GM19452 (cell line): ENCODE data around the gene ASPDH.
"Not testable (repeated sequence)": the region's sequence is repeated elsewhere in the genome, so short reads cannot be mapped to it uniquely, and the experiment has no call there.

Source experiments
- ATAC-seq: cut with Tn5 transposase; IDR thresholded peaks from one replicate; pipeline ENCODE4 v1.9.1; 2021; ENCODE audit not compliant: unreplicated experiment

ASPDH gene

DNA sequence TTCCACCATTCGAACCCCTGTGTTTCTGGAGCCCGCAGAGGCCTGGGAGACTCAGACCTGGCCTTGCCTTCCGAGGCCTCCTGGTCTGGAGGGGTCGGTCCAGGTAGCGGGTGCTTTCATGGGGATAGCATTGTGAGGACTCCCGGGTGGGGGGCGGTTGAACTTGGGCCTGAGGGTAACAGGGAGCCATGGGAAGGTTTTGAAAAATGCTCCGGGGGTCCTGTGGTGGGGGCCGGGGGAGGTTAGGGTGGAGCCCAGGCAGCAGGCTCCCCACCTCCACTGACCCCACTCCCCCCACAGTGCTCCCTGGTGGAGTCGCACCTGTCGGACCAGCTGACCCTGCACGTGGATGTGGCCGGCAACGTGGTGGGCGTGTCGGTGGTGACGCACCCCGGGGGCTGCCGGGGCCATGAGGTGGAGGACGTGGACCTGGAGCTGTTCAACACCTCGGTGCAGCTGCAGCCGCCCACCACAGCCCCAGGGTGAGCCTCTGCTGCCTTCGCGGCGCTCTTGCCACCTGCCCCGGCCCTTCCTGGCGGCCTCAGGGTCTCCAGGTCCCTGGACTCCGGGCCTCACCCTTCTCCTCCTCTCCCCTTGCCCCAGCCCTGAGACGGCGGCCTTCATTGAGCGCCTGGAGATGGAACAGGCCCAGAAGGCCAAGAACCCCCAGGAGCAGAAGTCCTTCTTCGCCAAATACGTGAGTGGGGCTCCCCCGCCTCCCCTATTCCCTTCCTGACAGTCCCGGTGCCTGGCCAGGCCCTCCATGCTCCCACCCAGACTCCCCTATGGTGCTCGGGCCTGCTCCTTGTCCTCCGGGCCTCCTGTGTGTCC lies 33.2 kb downstream of the ASPDH start:
- no peak for ATAC-seq

DNA sequence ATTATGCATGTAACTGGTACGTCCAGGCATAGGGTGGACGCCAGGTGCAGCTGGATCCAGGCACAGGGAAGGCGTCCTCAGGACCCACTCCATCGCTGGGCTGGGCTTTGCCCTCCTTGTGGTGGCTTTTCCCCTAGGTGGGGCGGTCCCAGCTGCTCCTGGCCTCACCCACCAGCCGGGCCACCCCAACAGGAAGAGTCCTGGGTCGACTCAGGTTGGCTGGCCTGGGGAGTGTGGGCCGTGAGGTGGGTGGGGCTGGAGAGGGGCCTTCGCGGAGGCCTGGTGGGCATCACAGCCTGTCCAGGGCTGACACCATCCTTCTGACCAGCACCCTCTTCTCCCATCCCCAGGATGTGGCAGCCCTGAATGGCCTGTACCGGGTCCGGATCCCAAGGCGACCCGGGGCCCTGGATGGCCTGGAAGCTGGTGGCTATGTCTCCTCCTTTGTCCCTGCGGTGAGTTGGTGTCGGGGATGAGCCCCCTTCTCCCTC lies 33.9 kb downstream of the ASPDH start:
- ATAC-seq: no peak

DNA sequence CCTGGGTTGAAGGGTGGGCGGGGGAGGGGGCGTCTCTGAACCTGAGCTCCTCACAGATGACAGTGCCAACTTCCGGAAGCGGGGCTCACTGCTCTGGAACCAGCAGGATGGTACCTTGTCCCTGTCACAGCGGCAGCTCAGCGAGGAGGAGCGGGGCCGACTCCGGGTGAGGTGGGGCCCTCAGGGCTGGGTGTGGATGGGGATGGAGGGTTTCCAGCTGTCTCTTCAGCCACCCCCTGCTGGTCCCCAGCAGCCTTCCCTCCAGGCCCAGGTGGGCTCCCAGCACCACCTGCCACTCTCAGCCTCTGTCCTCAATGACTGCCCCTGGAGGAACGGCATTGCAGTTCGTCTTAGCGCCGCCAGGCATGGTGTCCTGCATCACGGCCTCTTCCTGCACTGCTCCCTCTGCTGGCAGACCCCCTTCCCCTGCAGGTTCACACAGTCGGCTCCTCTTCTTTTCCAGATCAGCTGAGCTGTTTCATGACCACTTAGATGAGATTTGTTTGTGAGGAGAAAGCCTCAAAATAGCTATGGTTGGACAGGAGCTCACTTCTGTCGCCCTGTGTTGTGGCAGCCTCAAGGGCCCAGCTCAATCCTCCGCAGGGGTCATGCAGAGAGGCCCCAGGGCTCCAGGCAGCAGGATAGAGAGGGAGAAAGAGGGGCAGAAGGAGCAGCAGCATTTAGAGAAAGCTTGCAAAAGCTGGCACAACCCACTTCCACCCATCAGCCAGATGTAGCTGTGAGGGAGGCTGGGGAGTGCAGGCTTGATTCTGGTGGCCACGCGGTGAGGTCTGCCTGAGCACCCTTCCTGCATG lies 34.6 kb downstream of the ASPDH start:
- ATAC-seq: no peak

DNA sequence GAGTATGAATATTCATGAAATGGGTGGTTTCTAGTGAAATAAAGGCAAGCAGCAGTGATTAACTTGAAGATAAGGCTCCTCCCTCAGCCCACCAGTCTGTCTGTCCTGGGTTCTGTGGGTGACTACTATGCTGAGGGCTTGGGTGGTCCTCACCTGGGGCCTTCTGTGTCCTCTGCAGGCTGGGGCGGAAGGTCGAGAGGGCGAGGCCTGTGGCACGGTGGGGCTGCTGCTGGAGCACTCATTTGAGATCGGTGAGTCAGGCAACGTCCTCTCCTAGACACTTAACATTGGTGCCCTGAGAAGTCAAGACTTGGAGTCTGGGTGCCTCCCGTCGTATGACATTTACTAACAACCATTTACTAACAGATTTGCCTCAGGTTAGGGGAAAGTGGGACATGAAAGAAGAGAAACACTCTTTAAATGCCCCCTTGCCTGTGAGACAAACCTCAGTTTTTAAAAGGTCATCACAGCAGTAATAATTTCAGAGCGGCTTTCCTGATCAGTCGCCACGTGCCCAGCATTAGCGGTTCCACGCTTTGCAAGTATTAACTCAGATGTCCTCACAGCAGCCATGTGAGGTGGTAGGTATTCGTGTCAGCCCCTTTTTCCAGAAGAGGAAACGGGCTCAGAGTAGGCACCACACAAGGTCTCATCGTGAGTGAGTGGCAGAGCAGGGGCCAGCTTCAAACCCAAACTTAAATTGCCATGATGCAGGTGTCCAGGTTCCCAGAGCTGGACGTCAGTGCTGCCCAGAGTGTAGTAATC lies 35.8 kb downstream of the ASPDH start:
- no peak for ATAC-seq

DNA sequence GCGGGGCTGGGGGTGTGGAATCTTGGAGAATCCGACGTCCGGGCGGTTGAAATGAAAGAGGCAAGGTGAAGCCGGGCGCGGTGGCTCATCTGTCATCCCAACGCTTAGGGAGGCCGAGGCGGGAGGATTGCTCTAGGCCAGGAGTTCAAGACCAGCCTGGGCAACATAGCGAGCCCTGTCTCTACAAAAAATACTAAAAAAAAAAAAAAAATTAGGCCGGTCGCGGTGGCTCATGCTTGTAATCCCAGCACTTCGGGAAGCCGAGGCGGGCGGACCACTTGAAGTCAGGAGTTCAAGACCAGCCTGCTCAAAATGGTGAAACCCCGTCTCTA lies 36.8 kb downstream of the ASPDH start:
- no peak for ATAC-seq

DNA sequence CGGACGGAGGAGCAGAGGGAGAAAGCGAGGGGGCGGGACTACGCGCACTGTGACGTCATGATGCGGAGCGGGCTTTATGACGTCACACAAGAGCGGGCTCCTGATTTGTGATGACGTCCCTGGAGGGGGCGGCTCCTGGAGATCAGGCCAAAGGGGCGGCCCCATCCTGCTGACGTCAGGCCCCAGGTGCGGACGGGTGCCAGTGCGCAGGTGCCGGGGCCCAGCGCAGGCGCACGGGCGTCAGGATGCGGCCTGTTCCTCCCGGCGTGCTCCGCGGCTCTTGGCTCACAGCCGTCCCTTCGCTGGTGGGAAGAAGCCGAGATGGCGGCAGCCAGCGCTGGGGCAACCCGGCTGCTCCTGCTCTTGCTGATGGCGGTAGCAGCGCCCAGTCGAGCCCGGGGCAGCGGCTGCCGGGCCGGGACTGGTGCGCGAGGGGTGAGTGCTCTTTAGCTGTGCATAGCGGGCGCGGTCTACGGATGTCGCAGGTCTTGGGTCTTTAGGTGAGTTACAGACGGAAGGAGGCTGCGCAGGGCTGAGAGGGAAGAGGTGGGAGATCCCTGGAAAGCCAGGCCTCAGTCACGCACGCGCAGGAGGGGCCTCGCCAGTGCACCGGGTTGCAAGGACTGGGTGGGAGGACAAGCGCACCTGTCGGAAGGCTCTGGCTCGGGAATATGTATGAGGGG lies 37.3 kb downstream of the ASPDH start, which contains the start of the genes EMC10 and GARIN5A:
Gene EMC10, plus strand, starts transcription at position 284 of the 683 bp plus-strand sequence. Its CDS starts 38 bp downstream, at position 322.
Gene GARIN5A, minus strand, starts transcription at position 625 of the 683 bp plus-strand sequence. Its CDS starts 460 bp downstream, at position 165.
- ATAC-seq: peak; percentile 77

DNA sequence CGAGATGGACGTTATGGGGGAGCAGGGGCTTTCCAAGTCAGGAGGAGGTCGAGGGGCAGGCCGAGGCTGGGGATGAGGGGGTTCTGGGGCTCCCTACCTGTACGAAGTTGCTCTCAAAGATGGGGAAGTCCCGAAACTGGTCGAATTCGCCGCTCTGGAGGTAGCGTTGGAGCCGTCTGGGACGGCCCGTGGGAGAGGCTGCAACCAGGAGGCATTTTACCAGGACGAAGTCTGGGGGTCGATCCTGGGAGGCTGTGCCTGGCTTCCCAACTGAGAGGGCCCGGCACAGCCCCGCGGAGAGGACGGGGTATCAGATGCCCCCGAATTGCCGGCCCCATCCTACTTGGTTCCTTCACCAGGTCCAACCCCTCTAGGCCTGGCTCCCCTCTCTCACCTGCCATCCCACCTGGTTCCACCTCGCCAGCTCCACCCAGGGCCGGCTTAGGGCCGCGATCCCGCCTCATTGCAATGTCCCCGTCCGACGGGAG lies 37.9 kb downstream of the ASPDH start:
- peak; percentile 17 for ATAC-seq

DNA sequence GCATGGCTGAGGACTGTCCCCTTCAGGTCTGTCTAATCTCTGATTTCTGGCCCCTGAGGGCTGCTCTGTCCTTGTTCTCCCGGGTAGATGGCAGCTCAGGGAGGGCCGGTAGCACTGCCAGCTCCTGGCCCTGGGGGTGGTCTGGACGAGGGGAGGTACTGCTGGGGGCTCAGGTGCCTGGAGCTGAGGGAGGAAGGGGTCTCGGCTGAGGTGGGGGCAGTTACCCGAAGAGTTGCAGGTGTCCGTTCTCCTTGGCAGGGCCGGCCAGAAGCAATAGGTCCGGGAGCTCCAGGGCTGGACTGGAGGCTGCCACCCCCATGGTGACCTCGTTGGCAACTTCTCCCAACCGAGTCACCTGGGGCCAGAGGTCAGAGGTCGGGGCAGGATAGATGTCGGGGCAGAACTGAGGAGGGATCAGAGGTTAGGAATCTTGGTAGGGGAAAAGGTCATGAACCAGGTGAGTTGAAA lies 38.6 kb downstream of the ASPDH start:
- no peak for ATAC-seq

DNA sequence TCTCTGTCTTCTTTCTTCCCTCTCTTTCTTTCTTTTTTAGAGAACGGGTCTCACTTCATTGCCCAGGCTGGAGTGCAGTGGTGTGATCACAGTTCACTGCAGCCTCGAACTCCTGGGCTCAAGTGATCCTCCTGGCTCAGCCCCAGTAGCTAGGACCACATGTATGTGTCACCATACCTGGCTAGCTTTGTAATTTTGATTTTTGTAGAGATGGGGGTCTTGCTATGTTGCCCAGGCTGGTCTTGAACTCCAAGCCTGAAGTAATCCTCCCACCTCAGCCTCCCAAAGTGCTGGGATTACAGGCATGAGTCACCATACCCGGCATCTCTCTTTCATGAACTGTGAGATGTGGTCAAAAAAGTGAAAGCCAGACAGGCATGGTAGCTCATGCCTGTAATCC lies 40.4 kb downstream of the ASPDH start:
- ATAC-seq: not testable (repeated sequence)

DNA sequence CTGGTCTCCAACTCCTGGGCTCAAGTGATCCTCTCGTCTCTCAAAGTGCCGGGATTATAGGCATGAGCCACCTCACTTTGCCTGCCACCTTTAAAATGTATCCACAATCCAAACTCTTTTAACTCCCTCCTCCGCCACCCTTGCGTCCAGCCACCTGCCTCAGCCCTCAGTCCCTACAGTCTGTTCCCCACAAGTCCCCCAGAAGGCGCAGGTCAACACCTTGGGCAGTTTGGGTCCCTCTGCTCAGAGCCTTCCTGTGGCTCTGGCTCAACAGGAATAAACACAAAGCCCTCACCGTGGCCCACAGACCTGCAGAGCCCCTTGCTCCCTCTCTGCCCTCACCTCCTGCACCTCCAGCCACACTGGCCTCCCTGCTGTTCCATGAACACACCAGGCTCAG lies 44.9 kb downstream of the ASPDH start:
- no peak for ATAC-seq

DNA sequence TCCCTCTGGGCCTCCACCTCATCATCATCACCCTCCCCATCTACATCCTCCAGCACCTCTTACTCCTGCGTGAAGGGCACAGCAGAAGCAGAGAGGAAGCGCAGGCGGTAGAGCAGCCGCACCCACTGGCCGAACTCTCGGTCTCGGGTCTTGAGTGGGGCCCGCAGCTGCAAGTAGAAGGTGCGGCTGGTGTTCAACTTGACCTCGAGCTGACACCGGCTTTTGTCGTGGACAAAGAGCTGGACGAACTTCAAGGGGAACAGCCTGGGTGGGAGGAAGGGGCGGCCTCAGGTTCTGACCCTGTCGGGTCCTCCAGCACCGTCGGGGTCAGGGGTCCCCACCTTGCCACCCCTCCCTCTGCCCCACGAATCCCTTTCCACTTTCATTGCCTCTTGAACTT lies 46.1 kb downstream of the ASPDH start:
- ATAC-seq: no peak

DNA sequence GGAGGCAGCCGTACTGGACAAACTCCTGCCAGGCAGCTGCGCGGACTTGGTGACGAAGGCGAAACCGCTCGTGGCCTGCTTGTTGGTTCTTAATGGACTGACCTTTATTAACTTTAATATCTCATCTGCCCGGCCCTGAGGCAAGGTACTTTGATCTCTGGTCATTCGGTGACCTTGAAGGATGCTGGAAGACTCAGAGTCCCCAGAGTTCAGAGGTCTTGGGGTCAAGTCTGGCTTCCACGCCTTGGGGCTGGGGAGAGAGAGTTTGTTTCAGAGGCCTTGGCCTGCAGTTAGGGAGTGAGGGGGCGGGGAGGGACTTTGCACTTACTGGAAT lies 47.0 kb downstream of the ASPDH start:
- no peak for ATAC-seq

DNA sequence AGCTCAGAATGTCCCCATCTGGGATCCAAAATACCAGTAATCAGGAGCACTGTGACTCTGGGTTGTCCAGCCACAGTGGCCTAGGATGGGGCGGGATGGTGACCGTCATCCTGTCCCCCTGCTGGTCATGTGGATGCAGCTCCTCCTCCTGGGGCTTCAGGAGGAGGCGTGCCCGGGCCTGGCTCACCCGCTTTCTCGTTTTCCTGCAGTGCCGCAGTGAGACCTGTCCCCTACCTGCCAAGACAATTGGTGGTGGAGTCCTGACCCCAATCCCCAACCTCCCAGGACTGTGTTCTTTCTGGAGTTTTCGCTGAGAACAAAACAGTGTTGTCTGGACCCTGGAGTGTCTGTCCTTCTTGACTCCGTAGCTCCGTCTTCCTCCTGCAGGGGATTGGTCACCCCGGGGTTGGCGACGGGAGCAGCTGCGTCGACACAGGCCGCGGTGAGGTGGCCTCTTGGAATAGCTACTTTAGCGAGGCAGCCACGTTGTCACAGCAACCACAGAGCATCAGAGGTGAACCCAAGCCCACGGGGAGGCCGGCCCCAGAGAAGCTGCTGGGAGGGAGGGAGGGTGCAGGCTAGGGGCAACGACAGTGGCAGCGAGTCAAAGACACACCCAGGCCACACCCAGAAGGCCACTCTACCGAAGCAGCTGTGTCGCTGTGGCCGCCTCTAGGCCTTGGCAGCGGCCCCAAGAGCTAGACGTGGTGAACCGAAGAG lies 47.6 kb downstream of the ASPDH start:
- no peak for ATAC-seq

DNA sequence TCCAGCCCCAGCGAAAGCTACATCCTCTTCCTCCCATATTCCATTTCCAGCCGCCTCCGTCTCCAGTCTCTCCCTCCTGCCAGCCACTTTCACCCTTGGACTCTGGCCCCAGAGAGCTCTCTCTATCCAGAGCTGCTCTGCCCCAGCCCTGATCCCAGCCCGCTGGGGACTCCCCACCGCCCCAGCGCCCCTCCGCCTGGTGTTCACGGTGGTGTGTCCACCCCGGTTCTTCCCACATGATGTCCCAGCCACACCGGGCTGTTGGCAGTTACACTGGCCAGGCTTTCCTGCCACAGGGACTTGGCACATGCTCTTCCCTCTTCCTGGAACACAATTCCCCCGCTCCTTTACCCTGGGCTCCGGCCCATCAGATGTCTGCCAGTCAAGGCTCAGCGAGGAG lies 48.7 kb downstream of the ASPDH start:
- ATAC-seq: no peak

DNA sequence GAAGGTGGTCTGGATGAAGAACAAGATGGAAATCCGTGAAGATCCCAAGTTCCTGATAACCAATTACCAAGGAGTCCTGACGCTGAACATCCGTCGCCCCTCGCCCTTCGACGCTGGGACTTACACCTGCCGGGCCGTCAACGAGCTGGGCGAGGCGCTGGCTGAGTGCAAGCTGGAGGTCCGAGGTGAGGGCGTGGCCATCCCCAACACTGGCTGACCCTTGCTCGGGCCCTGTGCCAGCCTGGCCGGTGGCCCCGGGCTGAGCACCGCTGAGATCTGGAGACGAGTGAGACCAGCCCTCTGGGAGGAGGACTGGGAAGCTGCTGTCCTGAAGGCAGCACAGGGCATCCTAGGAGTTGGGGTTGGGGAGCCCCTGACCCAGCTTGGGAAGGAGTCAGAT lies 49.4 kb downstream of the ASPDH start:
- no peak for ATAC-seq

DNA sequence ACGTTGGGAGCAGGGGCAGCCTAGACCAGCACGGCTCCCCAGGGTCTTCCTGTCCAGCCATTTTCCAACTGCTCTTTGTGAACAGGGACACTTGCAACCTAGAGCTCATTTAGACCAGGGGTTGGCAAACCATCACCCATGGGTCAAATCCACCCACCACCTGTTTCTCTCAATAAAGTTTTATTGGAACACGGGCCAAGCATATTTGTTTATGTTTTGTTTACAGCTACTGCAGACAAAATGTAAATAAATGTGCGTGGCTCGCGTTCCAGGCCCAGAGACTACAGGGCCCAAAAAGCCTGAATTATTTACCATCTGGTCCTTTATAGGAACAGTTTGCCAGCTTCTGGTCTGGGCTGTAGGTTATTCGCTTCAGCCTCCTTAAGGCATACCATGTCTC lies 50.7 kb downstream of the ASPDH start:
- no peak for ATAC-seq
